Testis (tissue), 3 donors: Measurements from ENCODE around the gene PIGM. TPM values are rescaled to one million over a fixed set of nuclear protein-coding genes. Genes with fewer than 3 reads are reported as not detected.

ENCODE experiments used
- DNase-seq: peaks from one replicate; pipeline ENCODE4 v3.0.0-alpha.2; 2019
- H3K27ac ChIP-seq, 2 donors: fragments of 200-600 bp; sonication (generic); one replicate each; pipeline ENCODE4 v1.5.1; 2019
- H3K27me3 ChIP-seq: fragments of 200-600 bp; sonication (generic); one replicate; pipeline ENCODE4 v1.5.1; 2019
- H3K36me3 ChIP-seq: fragments of 200-600 bp; sonication (generic); one replicate; pipeline ENCODE4 v1.5.1; 2017; ENCODE audit warnings: low read depth; ENCODE audit errors: missing control alignments
- H3K4me1 ChIP-seq: fragments of 200-600 bp; sonication (generic); one replicate; pipeline ENCODE4 v1.5.1; 2019
- H3K4me3 ChIP-seq, 2 donors: fragments of 200-600 bp; sonication (generic); one replicate each; pipeline ENCODE4 v1.5.1; 2017 to 2019
- H3K9me3 ChIP-seq: fragments of 200-600 bp; sonication (generic); one replicate; pipeline ENCODE4 v1.5.1; 2017
- CTCF ChIP-seq, 3 experiments: fragments of 450-650 bp in 2 of 3; fragments of 200-600 bp in 1 of 3; sonication (generic) in 1 of 3; IDR thresholded peaks; one replicate each; pipeline ENCODE4 v1.5.1; 2016 to 2019; ENCODE audit warnings: antibody characterized with exemption in 3 of 3, mild to moderate bottlenecking in 2 of 3, moderate library complexity in 1 of 3
- POLR2A ChIP-seq: fragments of 450-650 bp; IDR thresholded peaks from one replicate; pipeline ENCODE4 v1.6.1; 2017; ENCODE audit warnings: antibody characterized with exemption, mild to moderate bottlenecking, moderate library complexity
- WGBS, 2 donors: methylation state at CpG; one replicate each; pipeline ENCODE4 v1.1.5; 2018; 5-methylcytosine and 5-hydroxymethylcytosine counted together
- intact Hi-C: fragments of 100-400 bp; cut with DNase I; formaldehyde crosslinking; loops from one replicate; pipeline ENCODE4 v1.15.1; 2023; ENCODE audit warnings: low total_unique reads
- polyA plus RNA-seq: library from polyadenylated mRNA; stranded (reverse); fragments of 350-450 nt; fragmentation: Illumina TruSeq; extraction: RNeasy Lipid Tissue Mini Kit (QIAGEN cat#74804); gene quantifications from one replicate; pipeline ENCODE4 v1.2.3, GENCODE V29; 2014; ENCODE audit warnings: low read depth, low replicate concordance; ENCODE audit not compliant: insufficient read depth
- total RNA-seq, 2 donors: library from RNA; depleted of rRNA; stranded (reverse); fragments of >200 nt; gene quantifications; one replicate each; pipeline ENCODE4 v1.2.3, GENCODE V29; 2016

Gene PIGM
- total and polyA plus RNA-seq, 3 donors from 2014 or later = 5.1 to 9.1 (median 6.5) TPM

- intact Hi-C loops = no loop called here
- H3K27ac ChIP-seq = no peak overlapping the region
- H3K4me1 ChIP-seq = no peaks in the 10 kb centered on the region
- no peaks in the 10 kb centered on the region for H3K9me3 ChIP-seq
- no peak for DNase-seq
- TF ChIP-seq POLR2A (no peak), CTCF (IDR thresholded peaks at IDR 0.05) (no peak)
- 57 to 69% methylated on average over 2 of the region's 2 CpGs for WGBS, 2 donors
- no peaks in the 10 kb centered on the region for H3K36me3 ChIP-seq
- H3K4me3 ChIP-seq = no peak overlapping the region
- H3K27me3 ChIP-seq = no peaks in the 10 kb centered on the region
Measured at GRCh38 chr1:160009801-160010200, 22.0 kb downstream of the PIGM start.

- H3K4me3 ChIP-seq = no peak overlapping the region
- H3K27ac ChIP-seq = no peak overlapping the region
- H3K9me3 ChIP-seq = no peaks in the 10 kb centered on the region
- intact Hi-C loops = no loop called here
- H3K36me3 ChIP-seq = no peaks in the 10 kb centered on the region
- no peaks in the 10 kb centered on the region for H3K27me3 ChIP-seq
- no peak for DNase-seq
- TF ChIP-seq CTCF (IDR thresholded peaks at IDR 0.05) (no peak), POLR2A (no peak)
- no peaks in the 10 kb centered on the region for H3K4me1 ChIP-seq
- 60 to 64% methylated on average over 2 of the region's 2 CpGs for WGBS, 2 donors
Measured at GRCh38 chr1:160009081-160009480, 22.7 kb downstream of the PIGM start.

GRCh38 chr1:160007577-160008200 lies 24.1 kb downstream of the PIGM start:
- intact Hi-C loops = no loop called here
- H3K4me3 ChIP-seq = no peak overlapping the region
- 66 to 68% methylated on average over 3 of the region's 3 CpGs for WGBS, 2 donors
- H3K36me3 ChIP-seq = no peaks in the 10 kb centered on the region
- H3K4me1 ChIP-seq = no peaks in the 10 kb centered on the region
- H3K9me3 ChIP-seq = no peaks in the 10 kb centered on the region
- DNase-seq = no peak
- H3K27ac ChIP-seq = no peak overlapping the region
- H3K27me3 ChIP-seq = no peaks in the 10 kb centered on the region
- TF ChIP-seq CTCF (IDR thresholded peaks at IDR 0.05) = peak; percentile 73 to 84 (median 77)
- no peak for TF ChIP-seq POLR2A

- Histone ChIP-seq H3K4me3 (no peak overlapping the region), H3K4me1 (no peaks in the 10 kb centered on the region), H3K27me3 (no peaks in the 10 kb centered on the region), H3K9me3 (no peaks in the 10 kb centered on the region), H3K27ac (no peak overlapping the region), H3K36me3 (no peaks in the 10 kb centered on the region)
- peak; percentile 80 for DNase-seq
- 45 to 50% methylated on average over 5 of the region's 5 CpGs for WGBS, 2 donors
- TF ChIP-seq CTCF (IDR thresholded peaks at IDR 0.05) (peak; percentile 54 to 67 (median 56)), POLR2A (no peak)
- intact Hi-C loops = no loop called here
Measured at GRCh38 chr1:160006312-160006940, 25.4 kb downstream of the PIGM start.

- H3K36me3 ChIP-seq = no peaks in the 10 kb centered on the region
- no peaks in the 10 kb centered on the region for H3K9me3 ChIP-seq
- TF ChIP-seq CTCF (IDR thresholded peaks at IDR 0.05) (no peak), POLR2A (no peak)
- no peak overlapping the region for H3K27ac ChIP-seq
- WGBS, 2 donors = 78 to 79% methylated on average over 4 of the region's 4 CpGs
- H3K27me3 ChIP-seq = no peaks in the 10 kb centered on the region
- no peak for DNase-seq
- intact Hi-C loops = no loop called here
- no peaks in the 10 kb centered on the region for H3K4me1 ChIP-seq
- H3K4me3 ChIP-seq = no peak overlapping the region
Measured at GRCh38 chr1:160005070-160005469, 26.7 kb downstream of the PIGM start.
